Islet of Langerhans (tissue), 1 donor: ENCODE measurements around the gene RFTN1.

Experiments used
- FAIRE-seq: peaks from one replicate; lab custom pipeline; 2011; peaks lifted over from hg19 to GRCh38; lab: Jason Lieb, UNC

The RFTN1 gene

GRCh38 chr3:16352428-16352827 lies 161.1 kb downstream of the RFTN1 start:
- FAIRE-seq, result no peak

- FAIRE-seq, result no peak
Measured at GRCh38 chr3:16350597-16351318, 162.7 kb downstream of the RFTN1 start.

DNA sequence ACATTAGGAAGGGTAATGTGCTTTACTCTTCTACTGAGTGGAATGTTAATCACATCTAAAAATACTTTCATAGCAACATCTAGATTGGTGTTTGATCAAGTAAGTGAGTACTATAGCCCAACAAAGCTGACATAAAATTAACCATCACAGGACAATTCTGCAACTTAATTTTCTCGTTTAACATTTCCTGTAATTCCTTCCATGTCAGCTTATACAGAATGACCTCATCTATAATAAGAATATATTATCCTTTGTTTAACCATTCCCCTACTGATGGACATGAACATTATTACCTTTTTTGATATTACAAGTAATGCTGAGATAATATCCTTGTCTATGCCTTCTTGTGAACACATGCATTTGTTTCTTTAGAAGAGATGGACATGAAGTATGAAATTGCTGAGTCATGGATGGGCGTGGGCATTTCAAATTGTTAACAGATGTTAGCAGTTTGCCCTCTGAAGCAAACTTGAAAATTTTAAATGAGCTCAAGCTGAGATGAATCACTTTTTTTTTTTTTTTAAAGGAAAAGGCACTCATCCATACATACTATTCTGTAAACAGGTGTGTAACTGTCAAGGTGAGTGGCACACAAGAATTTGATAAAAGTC lies 163.4 kb downstream of the RFTN1 start:
- no peak for FAIRE-seq

GRCh38 chr3:16347548-16347947 lies 166.0 kb downstream of the RFTN1 start:
- no peak for FAIRE-seq

DNA sequence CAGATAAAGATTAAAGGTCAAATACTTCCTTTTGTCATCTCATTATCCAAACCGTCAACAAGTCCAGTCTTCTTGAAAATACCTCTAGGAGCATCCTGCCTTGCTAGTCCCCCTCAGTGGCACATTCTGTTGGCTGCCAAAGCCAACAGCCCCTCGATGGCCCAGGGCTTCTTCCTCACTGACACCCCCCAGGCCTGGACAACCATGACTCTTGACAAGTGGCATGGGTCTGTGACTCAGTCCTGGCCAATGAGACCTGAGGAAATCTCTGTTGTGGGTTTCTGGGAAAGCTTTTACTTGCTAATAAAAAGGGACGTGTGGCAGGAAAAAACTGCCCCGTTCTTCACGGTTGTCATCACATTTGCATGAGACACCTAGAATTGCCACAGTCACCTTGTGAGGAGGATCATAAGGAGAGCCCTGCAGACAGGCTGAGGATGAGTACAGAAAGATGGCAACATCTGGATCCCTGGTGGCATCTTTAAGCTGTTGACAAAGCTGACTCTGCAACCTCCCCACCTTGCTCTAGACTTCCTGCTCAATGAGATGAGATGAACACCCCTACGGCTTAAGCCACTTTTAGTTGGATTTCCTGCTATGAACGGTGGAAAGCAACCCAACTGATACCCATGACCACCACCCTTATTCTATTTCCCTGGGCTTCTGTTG lies 167.0 kb downstream of the RFTN1 start:
- no peak for FAIRE-seq

- FAIRE-seq, result no peak
Measured at GRCh38 chr3:16343101-16343500, 170.4 kb downstream of the RFTN1 start.

DNA sequence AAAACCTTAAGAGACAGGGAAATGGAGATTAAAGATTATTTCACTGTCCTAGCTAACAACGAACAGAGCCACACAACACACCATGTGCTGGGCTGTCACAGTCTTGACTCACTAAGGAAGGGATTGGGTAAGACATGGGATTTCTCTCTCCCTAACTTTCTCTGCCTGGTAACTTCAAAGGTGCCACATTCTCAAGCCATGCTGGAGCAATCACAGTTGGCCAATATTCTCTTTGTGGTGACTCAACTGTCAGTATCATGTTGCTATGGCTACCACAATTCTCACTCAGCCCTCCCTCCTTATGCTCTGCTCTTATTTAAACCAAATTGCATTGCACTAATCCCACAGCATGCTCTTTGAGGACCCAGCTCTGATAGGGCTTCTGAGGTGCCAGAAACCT lies 174.5 kb downstream of the RFTN1 start:
- no peak for FAIRE-seq

DNA sequence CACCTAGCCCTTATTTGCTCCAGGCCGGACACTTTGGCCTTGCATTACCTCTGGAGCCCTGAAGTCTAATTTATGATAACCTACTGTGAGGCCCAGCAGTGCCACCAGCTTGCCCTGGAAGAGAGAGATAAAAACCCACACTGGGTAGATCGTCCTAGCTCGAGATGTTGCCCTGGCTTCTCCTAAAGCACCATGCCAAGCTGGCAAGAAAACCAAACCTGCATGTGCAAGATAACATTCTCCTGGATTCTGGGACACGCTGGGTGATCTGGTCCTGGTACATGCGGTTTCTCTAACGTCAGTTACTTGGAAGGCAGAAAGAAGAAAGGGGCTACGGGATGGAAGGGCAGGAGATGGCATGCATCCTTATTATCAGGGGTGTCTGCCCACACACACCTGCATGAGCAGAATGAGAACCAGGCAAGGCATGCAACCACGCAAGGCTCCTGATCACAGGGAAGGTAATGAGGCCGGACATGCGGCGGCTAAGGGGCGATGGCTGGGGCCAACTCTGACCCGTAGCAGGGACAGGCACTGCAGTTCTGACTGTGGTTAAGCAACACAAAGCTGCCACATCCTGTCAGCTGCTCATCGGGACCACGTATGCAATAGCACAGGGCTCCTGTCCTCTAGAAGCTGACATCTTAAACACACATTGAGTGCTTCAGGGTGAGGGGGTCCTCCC lies 175.5 kb downstream of the RFTN1 start:
- FAIRE-seq, result no peak

DNA sequence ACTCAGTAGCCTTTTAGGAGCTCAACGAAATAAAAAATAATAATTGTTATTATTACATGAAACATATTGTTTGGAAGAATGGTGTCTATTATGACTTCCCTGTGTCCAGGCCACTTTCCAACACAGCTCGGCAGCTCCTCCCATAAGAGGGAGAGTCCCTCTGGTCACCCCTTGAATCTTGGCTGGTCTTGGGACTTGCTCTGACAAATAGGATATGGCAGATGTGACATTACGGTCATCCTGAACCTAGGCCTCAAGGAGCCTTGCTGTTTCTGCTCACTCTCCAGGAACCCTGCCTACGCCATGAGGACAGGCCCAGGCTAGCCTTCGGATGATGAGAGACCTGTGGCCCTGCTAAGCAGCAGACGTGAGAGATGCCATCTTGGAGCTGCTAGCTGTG lies 176.7 kb downstream of the RFTN1 start:
- no peak for FAIRE-seq

GRCh38 chr3:16335772-16336645 lies 177.5 kb downstream of the RFTN1 start:
- FAIRE-seq, result no peak

DNA sequence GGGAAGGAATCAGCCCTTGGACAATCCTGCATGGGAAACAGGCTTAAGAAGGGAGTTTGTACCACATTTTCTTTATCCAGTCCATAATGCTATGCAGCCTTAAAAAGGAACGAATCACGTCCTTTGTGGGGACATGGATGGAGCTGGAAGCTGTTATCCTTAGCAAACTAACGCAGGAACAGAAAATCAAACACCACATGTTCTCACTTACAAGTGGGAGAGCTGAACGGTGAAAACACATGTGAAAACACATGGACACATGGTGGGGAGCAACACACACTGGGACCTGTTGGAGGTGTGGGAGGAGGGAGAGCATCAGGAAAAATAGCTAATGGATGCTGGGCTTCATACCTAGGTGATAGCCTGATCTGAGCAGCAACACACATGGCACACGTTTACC lies 178.2 kb downstream of the RFTN1 start:
- FAIRE-seq, result no peak

GRCh38 chr3:16334909-16335308 lies 178.6 kb downstream of the RFTN1 start:
- FAIRE-seq, result no peak

DNA sequence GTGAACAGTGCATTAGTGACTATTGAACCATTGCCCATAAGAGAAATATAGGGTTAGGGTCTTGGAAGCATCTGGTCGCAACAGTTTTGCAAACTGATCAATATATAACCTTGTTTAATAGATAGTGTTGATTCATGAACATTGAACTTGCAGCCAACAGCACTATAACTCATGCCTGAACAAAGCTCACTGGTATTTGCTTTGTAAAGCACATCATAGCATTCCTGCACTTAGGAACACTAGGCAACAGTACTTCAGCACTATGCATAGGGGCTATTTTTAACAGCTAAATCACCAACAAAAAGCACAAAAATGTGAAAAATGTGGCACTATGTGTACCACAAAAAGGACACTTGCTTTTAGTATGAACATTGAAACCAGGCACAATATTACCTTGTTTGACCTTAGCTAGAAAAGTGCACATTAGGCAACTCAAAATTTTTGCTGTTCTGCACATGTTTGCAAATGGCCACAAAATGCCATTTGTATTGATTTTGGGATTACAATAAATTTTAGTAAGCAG lies 180.5 kb downstream of the RFTN1 start:
- no peak for FAIRE-seq

- no peak for FAIRE-seq
Measured at GRCh38 chr3:16331319-16331883, 182.1 kb downstream of the RFTN1 start.

DNA sequence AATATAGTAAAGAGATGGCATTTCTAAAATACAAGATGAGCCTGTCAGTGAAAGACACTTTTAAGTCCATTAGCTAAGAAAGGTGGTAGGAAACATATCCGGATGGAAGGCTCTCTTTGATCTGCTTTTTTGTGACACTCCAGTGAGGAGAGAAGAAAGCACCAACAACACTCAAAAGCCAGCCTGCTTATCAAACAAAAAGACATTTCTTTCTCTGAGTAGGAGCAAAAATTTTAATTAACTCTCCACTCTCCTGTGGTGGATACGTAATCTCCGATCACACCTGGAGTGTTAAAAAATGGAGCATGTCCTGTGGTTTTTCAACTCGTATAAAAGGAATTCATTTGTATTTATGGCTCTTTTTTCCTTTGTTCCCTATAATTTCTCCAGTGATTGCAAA lies 183.1 kb downstream of the RFTN1 start:
- FAIRE-seq, result no peak

DNA sequence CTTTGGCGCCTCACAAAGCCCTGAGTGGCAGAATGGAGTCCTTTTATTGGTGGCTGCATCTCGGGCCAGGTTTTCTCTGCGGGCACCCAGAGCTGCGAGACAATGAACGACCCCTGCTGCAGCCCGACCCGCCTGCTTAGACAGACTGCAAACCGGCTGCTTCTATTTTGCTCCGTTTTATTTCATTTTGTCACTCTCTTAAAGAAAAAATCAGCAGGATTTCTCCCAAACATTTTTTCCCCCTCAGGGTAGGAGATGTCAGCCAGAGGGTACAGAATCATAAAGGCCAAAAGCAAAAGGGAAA lies 183.7 kb downstream of the RFTN1 start:
- FAIRE-seq, result no peak

DNA sequence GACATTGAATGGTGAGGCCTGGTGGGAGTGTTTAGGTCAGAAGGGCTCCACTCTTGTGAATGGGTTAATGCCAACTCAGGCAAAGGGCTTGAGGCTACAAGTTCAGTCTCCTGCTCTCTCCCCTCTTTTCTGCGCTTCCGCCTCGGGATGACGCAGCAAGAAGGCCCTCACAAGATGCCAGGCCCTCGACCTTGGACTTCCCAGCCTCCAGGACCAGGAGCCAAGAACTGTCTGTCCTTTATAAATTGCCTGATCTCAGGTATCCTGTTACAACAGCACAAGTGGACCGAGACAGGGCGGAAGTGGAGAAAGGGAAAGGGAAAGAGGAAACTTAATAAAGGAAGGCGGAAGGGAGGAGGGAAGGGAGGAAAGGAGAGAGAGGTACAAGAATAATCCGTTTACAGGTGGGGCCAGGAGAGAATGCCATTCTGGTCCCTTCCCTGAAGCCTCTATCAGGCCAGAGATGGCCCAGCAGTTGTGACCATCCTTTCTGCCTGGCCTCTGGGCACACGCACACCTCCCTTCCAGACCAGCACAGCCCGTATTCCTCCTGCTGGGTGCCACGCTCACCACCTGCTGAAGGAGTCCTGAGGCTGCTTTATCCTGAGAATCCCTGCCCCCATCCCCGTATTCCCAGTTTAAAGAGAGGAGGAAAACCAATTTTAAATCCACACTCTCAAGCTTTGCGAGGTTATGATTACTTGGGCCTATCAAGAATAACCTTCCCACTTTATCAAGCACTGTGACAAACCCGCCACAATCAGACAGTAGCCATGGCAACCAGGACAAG lies 184.3 kb downstream of the RFTN1 start:
- FAIRE-seq, result no peak

GRCh38 chr3:16328124-16328523 lies 185.4 kb downstream of the RFTN1 start:
- FAIRE-seq, result no peak

- FAIRE-seq, result no peak
Measured at GRCh38 chr3:16326724-16327349, 186.7 kb downstream of the RFTN1 start.

DNA sequence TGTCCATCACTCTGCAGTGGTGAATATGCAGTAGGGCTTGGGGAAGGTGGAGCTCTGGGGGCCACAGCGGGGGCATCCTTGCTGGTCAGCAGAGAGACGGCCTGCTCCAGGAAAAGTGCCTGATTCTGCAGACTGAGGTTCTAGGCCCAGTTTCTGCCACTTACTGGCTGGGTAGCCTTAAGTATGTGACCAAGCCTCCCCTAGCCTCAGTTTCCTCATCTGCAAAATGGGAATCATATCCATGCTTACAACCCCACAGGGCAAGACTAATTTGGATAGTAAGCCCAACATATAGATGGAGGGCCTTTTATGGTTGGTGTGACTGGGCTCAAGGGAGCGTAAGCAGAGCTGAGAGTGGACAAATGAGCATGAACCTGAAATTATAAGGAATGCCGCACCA lies 187.6 kb downstream of the RFTN1 start:
- no peak for FAIRE-seq
